CD4-positive, alpha-beta T cell treated with Interleukin-21 for 1 hour (primary cell): ENCODE data around the gene GRAMD1B.

Experiments
- DNase-seq: peaks from one replicate; pipeline ENCODE4 v3.0.0-alpha.2; 2020

Gene GRAMD1B

GRCh38 chr11:123575441-123575840 is 145.4 kb downstream of the GRAMD1B start:
- no peak for DNase-seq

GRCh38 chr11:123576082-123576481 is 146.0 kb downstream of the GRAMD1B start:
- no peak for DNase-seq

GRCh38 chr11:123576501-123576900 is 146.4 kb downstream of the GRAMD1B start:
- DNase-seq, result no peak

GRCh38 chr11:123577081-123577598 is 147.1 kb downstream of the GRAMD1B start:
- peak; percentile 43 for DNase-seq

- DNase-seq, result no peak
These were observed 148.9 kb downstream of the GRAMD1B start for GRCh38 chr11:123578778-123579481.

GRCh38 chr11:123579482-123579812 is 149.4 kb downstream of the GRAMD1B start:
- no peak for DNase-seq

GRCh38 chr11:123580137-123580536 is 150.1 kb downstream of the GRAMD1B start:
- no peak for DNase-seq

- peak; percentile 64 for DNase-seq
These were observed 150.6 kb downstream of the GRAMD1B start for GRCh38 chr11:123580557-123581275.

- DNase-seq, result no peak
These were observed 151.8 kb downstream of the GRAMD1B start for GRCh38 chr11:123581651-123582399.

- DNase-seq, result no peak
These were observed 153.0 kb downstream of the GRAMD1B start for GRCh38 chr11:123582992-123583504.

GRCh38 chr11:123584186-123584585 is 154.1 kb downstream of the GRAMD1B start:
- DNase-seq, result no peak

- DNase-seq, result no peak
These were observed 154.7 kb downstream of the GRAMD1B start for GRCh38 chr11:123584737-123585136.

GRCh38 chr11:123585206-123585605 is 155.1 kb downstream of the GRAMD1B start:
- no peak for DNase-seq

- no peak for DNase-seq
These were observed 155.6 kb downstream of the GRAMD1B start for GRCh38 chr11:123585706-123586105.

GRCh38 chr11:123586568-123586967 is 156.5 kb downstream of the GRAMD1B start:
- no peak for DNase-seq

GRCh38 chr11:123587044-123587443 is 157.0 kb downstream of the GRAMD1B start:
- DNase-seq, result no peak

- no peak for DNase-seq
These were observed 157.5 kb downstream of the GRAMD1B start for GRCh38 chr11:123587559-123587958.

GRCh38 chr11:123588117-123588863 is 158.2 kb downstream of the GRAMD1B start:
- no peak for DNase-seq

GRCh38 chr11:123588864-123589262 is 158.8 kb downstream of the GRAMD1B start:
- DNase-seq, result no peak

GRCh38 chr11:123590296-123590912 is 160.3 kb downstream of the GRAMD1B start:
- no peak for DNase-seq

GRCh38 chr11:123593570-123593969 is 163.5 kb downstream of the GRAMD1B start:
- no peak for DNase-seq
